Keratinocyte (primary cell): ENCODE results near the gene CRAMP1. TPM values are rescaled to one million over a fixed set of nuclear protein-coding genes. Genes with fewer than 3 reads are reported as not detected.

Experiments used
- DNase-seq: peaks from one replicate; pipeline ENCODE4 v3.0.0-alpha.2; 2011; ENCODE audit warnings: low read depth, missing footprints, low spot score
- FAIRE-seq: peaks from 2 replicates; lab custom pipeline; 2011; peaks lifted over from hg19 to GRCh38; lab: Jason Lieb, UNC
- H2AFZ ChIP-seq: 2 replicates; pipeline ENCODE4 v1.6.0; 2012; ENCODE audit warnings: low read length, control low read depth, inconsistent platforms; ENCODE audit not compliant: control insufficient read depth
- H3K27ac ChIP-seq: 2 replicates; pipeline ENCODE4 v1.5.1; 2011; ENCODE audit warnings: low read length; ENCODE audit not compliant: control insufficient read depth, insufficient read depth
- H3K27me3 ChIP-seq: 3 replicates; pipeline ENCODE4 v1.6.0; 2011; ENCODE audit warnings: low read length; ENCODE audit not compliant: control insufficient read depth, insufficient read depth; ENCODE audit errors: extremely low read depth
- H3K36me3 ChIP-seq, 2 experiments: 2 replicates in 1 of 2; 3 replicates in 1 of 2; pipeline ENCODE4 v1.5.1; 2011; ENCODE audit warnings: low read length in 2 of 2, mild to moderate bottlenecking in 1 of 2; ENCODE audit not compliant: control insufficient read depth in 2 of 2, insufficient read depth in 2 of 2; ENCODE audit errors: extremely low read depth in 1 of 2
- H3K4me1 ChIP-seq: 3 replicates; pipeline ENCODE4 v1.5.1; 2011; ENCODE audit warnings: low read length; ENCODE audit not compliant: control insufficient read depth, insufficient read depth; ENCODE audit errors: extremely low read depth
- H3K4me2 ChIP-seq: 3 replicates; pipeline ENCODE4 v1.6.0; 2011; ENCODE audit warnings: low read depth, low read length; ENCODE audit not compliant: control insufficient read depth, insufficient read depth; ENCODE audit errors: extremely low read depth
- H3K4me3 ChIP-seq, 3 experiments: fragments of 200-600 bp in 1 of 3; sonication (generic) in 1 of 3; 2 replicates in 2 of 3; 3 replicates in 1 of 3; pipeline ENCODE4 v1.5.1; 2011 to 2016; ENCODE audit warnings: low read length in 3 of 3, mild to moderate bottlenecking in 3 of 3, control low read depth in 2 of 3, inconsistent platforms in 1 of 3, low read depth in 1 of 3, mixed read lengths in 1 of 3, mixed run types in 1 of 3, moderate library complexity in 1 of 3; ENCODE audit not compliant: control insufficient read depth in 2 of 3, insufficient read depth in 2 of 3; ENCODE audit errors: extremely low read depth in 1 of 3
- H3K79me2 ChIP-seq: 2 replicates; pipeline ENCODE4 v1.6.0; 2012; ENCODE audit warnings: low read length; ENCODE audit not compliant: control insufficient read depth, insufficient read depth
- H3K9ac ChIP-seq: 3 replicates; pipeline ENCODE4 v1.6.0; 2011; ENCODE audit warnings: low read length; ENCODE audit not compliant: control insufficient read depth, insufficient read depth; ENCODE audit errors: extremely low read depth
- H3K9me1 ChIP-seq: 3 replicates; pipeline ENCODE4 v1.6.0; 2011; ENCODE audit warnings: low read length; ENCODE audit not compliant: control insufficient read depth, insufficient read depth; ENCODE audit errors: extremely low read depth
- H3K9me3 ChIP-seq: 2 replicates; pipeline ENCODE4 v1.5.1; 2012; ENCODE audit warnings: low read depth, low read length; ENCODE audit not compliant: control insufficient read depth
- H4K20me1 ChIP-seq: 3 replicates; pipeline ENCODE4 v1.6.0; 2011; ENCODE audit warnings: low read length; ENCODE audit not compliant: control insufficient read depth, insufficient read depth; ENCODE audit errors: extremely low read depth
- EZH2 ChIP-seq: IDR thresholded peaks from one replicate; pipeline ENCODE4 v1.6.1; 2012; ENCODE audit warnings: inconsistent platforms, mild to moderate bottlenecking, low read length, moderate library complexity
- dilution Hi-C: fragments of 300-500 bp; cut with MboI; formaldehyde crosslinking; loops from one replicate; pipeline ENCODE4 v1.7.0; 2020; ENCODE audit warnings: low sequenced_read_pairs; ENCODE audit not compliant: extremely low pct_ligation_motif_present
- polyA plus RNA-seq, 5 experiments: library from polyadenylated mRNA; depleted of rRNA in 3 of 5; stranded (reverse) in 3 of 5; stranded (forward) in 1 of 5; unstranded in 1 of 5; fragments of >200 nt; gene quantifications; 1 replicate in 1 of 5; 2 replicates in 3 of 5; 3 replicates in 1 of 5; pipeline versions ENCODE4 v1.2.1 to v1.2.3, GENCODE V29; 2011 to 2012; ENCODE audit warnings: missing spikeins in 2 of 5, low read depth in 1 of 5, low replicate concordance in 1 of 5
- TF ChIP-seq, protein P1 (sequence below), 3 experiments: IDR thresholded peaks in 1 of 3; conservative IDR thresholded peaks in 1 of 3; optimal IDR thresholded peaks in 1 of 3; 2 replicates in 2 of 3; 3 replicates in 1 of 3; pipeline versions ENCODE3 to v1.5.1; 2011; ENCODE audit warnings: low read length in 3 of 3, mild to moderate bottlenecking in 3 of 3, moderate library complexity in 2 of 3, control low read depth in 1 of 3, inconsistent platforms in 1 of 3; ENCODE audit not compliant: insufficient read depth in 2 of 3; ENCODE audit errors: extremely low read depth in 1 of 3

The CRAMP1 gene
- polyA plus RNA-seq, 1 donor (not counting 4 experiments of a cell fraction or from before 2014, with no cell fraction given) = 6.5 TPM

DNA sequence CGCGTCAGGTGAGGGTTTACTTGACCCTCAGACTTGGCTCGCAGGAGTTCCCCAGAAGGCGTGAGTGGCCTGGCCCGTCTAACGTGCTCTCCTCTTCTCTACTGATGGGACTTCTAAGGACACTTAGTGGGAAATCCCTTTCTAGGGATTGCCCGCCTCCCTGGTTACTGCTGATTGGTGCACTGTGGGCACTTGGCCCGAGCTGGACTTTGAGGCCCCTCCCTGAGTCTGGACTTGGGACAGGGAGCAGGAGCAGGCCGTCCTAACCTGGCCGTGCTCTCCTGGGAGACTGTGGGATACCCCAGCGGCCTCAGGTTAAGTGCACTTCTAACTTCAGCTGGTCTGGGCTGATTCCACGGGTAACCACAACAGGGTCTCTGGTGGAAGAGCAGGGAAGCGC lies 15.0 kb upstream of the CRAMP1 start:
- Histone ChIP-seq H3K27ac (no peak overlapping the region), H3K9ac (no peak overlapping the region), H3K36me3 (peaks cover 2 to 3% of the 10 kb centered on the region in 2 experiments), H3K4me2 (no peak overlapping the region), H3K9me3 (no peaks in the 10 kb centered on the region), H4K20me1 (no peaks in the 10 kb centered on the region), H3K4me3 (no peak overlapping the region), H3K79me2 (no peaks in the 10 kb centered on the region), H3K27me3 (no peaks in the 10 kb centered on the region), H3K4me1 (no peaks in the 10 kb centered on the region), H3K9me1 (no peaks in the 10 kb centered on the region), H2AFZ (no peak overlapping the region)
- no peak for TF ChIP-seq EZH2
- TF ChIP-seq, protein P1, sequence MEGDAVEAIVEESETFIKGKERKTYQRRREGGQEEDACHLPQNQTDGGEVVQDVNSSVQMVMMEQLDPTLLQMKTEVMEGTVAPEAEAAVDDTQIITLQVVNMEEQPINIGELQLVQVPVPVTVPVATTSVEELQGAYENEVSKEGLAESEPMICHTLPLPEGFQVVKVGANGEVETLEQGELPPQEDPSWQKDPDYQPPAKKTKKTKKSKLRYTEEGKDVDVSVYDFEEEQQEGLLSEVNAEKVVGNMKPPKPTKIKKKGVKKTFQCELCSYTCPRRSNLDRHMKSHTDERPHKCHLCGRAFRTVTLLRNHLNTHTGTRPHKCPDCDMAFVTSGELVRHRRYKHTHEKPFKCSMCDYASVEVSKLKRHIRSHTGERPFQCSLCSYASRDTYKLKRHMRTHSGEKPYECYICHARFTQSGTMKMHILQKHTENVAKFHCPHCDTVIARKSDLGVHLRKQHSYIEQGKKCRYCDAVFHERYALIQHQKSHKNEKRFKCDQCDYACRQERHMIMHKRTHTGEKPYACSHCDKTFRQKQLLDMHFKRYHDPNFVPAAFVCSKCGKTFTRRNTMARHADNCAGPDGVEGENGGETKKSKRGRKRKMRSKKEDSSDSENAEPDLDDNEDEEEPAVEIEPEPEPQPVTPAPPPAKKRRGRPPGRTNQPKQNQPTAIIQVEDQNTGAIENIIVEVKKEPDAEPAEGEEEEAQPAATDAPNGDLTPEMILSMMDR (optimal IDR thresholded peaks at IDR 0.05 in 1 of 3, IDR thresholded peaks at IDR 0.05 in 1 of 3, conservative IDR thresholded peaks at IDR 0.05 in 1 of 3; ENCODE audit: extremely low read depth in 1 of 3, insufficient read depth in 2 of 3, low read length in 3 of 3) = no peak
- DNase-seq = no peak
- FAIRE-seq = no peak
- dilution Hi-C loops = no loop called here

DNA sequence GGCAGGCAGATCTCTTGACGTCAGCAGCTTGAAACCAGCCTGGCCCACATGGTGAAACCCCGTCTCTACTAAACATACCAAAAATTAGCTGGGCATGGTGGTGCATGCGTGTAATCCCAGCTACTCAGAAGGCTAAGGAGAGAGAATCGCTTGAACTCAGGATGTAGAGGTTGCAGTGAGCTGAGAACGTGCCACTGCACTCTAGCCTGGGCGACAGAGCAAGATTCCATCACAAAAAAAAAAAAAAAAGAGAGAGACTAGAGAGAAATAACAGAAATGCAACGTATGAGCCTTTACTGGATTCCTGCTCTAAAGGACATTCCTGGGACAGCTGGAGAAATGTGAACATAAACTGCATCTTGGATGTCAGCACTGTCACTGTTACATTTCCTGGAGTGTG lies 11.1 kb upstream of the CRAMP1 start:
- no peak for TF ChIP-seq EZH2
- TF ChIP-seq, protein P1 (optimal IDR thresholded peaks at IDR 0.05 in 1 of 3, IDR thresholded peaks at IDR 0.05 in 1 of 3, conservative IDR thresholded peaks at IDR 0.05 in 1 of 3; ENCODE audit: extremely low read depth in 1 of 3, insufficient read depth in 2 of 3, low read length in 3 of 3) = no peak
- H3K27me3 ChIP-seq = no peaks in the 10 kb centered on the region
- dilution Hi-C loops = no loop called here
- FAIRE-seq = no peak
- no peak overlapping the region for H3K4me3 ChIP-seq
- no peaks in the 10 kb centered on the region for H4K20me1 ChIP-seq
- no peak overlapping the region for H3K9ac ChIP-seq
- DNase-seq = no peak
- H2AFZ ChIP-seq = no peak overlapping the region
- no peaks in the 10 kb centered on the region for H3K9me1 ChIP-seq
- H3K4me1 ChIP-seq = no peaks in the 10 kb centered on the region
- no peaks in the 10 kb centered on the region for H3K9me3 ChIP-seq
- no peak overlapping the region for H3K4me2 ChIP-seq
- no peak overlapping the region for H3K27ac ChIP-seq
- peaks cover 3 to 4% of the 10 kb centered on the region in 2 experiments for H3K36me3 ChIP-seq
- no peaks in the 10 kb centered on the region for H3K79me2 ChIP-seq
